Activated CD4-positive, alpha-beta T cell treated with anti-CD3 and anti-CD28 coated beads for 1 hour (primary cell): ENCODE data around the gene MOB3C.

ENCODE experiments used
- DNase-seq: peaks from one replicate; pipeline ENCODE4 v3.0.0-alpha.2; 2020

The MOB3C gene

GRCh38 chr1:46637444-46638083 lies 21.0 kb upstream of the MOB3C start:
- DNase-seq, result no peak

GRCh38 chr1:46635205-46635604 lies 18.6 kb upstream of the MOB3C start:
- no peak for DNase-seq

GRCh38 chr1:46630719-46631118 lies 14.1 kb upstream of the MOB3C start:
- DNase-seq, result no peak

GRCh38 chr1:46623743-46624644 lies 7.4 kb upstream of the MOB3C start:
- no peak for DNase-seq

- DNase-seq, result no peak
Observed at GRCh38 chr1:46622344-46622743, 5.7 kb upstream of the MOB3C start.

GRCh38 chr1:46621930-46622329 lies 5.3 kb upstream of the MOB3C start:
- DNase-seq, result no peak

- no peak for DNase-seq
Observed at GRCh38 chr1:46619656-46620258, 3.1 kb upstream of the MOB3C start.

- no peak for DNase-seq
Observed at GRCh38 chr1:46618754-46619415, 2.3 kb upstream of the MOB3C start.

- DNase-seq, result no peak
Observed at GRCh38 chr1:46617833-46618232, 1.2 kb upstream of the MOB3C start.

GRCh38 chr1:46617108-46617800 lies 643 bp upstream of the MOB3C start:
- DNase-seq, result no peak

- DNase-seq, result no peak
Observed at GRCh38 chr1:46615735-46616134, 876 bp downstream of the MOB3C start.

GRCh38 chr1:46615088-46615487 lies 1.5 kb downstream of the MOB3C start:
- no peak for DNase-seq

GRCh38 chr1:46614604-46614984 lies 2.0 kb downstream of the MOB3C start:
- no peak for DNase-seq

GRCh38 chr1:46613661-46614603 lies 2.7 kb downstream of the MOB3C start:
- DNase-seq, result no peak

GRCh38 chr1:46612937-46613660 lies 3.5 kb downstream of the MOB3C start:
- no peak for DNase-seq

GRCh38 chr1:46611691-46612221 lies 4.9 kb downstream of the MOB3C start:
- no peak for DNase-seq

- DNase-seq, result no peak
Observed at GRCh38 chr1:46607345-46608130, 9.1 kb downstream of the MOB3C start.

- DNase-seq, result no peak
Observed at GRCh38 chr1:46606255-46606965, 10.2 kb downstream of the MOB3C start.

- DNase-seq, result no peak
Observed at GRCh38 chr1:46605232-46605631, 11.4 kb downstream of the MOB3C start.
